Measurements from ENCODE around the gene CLGN.

GRCh38 chr4:140395668-140396067 is 31.8 kb downstream of the CLGN start:
- TF ChIP-seq CTCF (IDR thresholded peaks at IDR 0.05) (no peak), POLR2A (IDR thresholded peaks at IDR 0.05) (no peak)
